IMR-90 (cell line): ENCODE results near the gene ADARB2.

ENCODE experiments used
- BHLHE40 ChIP-seq: fragments of 150-350 bp; IDR thresholded peaks from 2 replicates; pipeline ENCODE4 v1.6.1; 2016; ENCODE audit warnings: mild to moderate bottlenecking, low read depth, low read length
- CEBPB ChIP-seq: IDR thresholded peaks from 2 replicates; pipeline ENCODE4 v1.6.1; 2012; ENCODE audit warnings: low read depth, low read length, improper control_type of control experiment
- FOS ChIP-seq: fragments of 150-350 bp; IDR thresholded peaks from 2 replicates; pipeline ENCODE4 v1.6.1; 2016; ENCODE audit warnings: low read depth, low read length
- MAZ ChIP-seq: IDR thresholded peaks from 2 replicates; pipeline ENCODE4 v1.6.1; 2012; ENCODE audit warnings: low read depth, mild to moderate bottlenecking, low read length, improper control_type of control experiment, moderate library complexity, borderline replicate concordance
- NFE2L2 ChIP-seq: fragments of 150-350 bp; IDR thresholded peaks from 2 replicates; pipeline ENCODE4 v1.6.1; 2016; ENCODE audit warnings: low read depth, mild to moderate bottlenecking, low read length
- RCOR1 ChIP-seq: IDR thresholded peaks from 2 replicates; pipeline ENCODE4 v1.6.1; 2012; ENCODE audit warnings: mild to moderate bottlenecking, low read length, improper control_type of control experiment; ENCODE audit not compliant: insufficient replicate concordance
- RFX5 ChIP-seq: IDR thresholded peaks from 2 replicates; pipeline ENCODE4 v1.8.0; 2012; ENCODE audit warnings: low read depth, mild to moderate bottlenecking, low read length, moderate library complexity
- SMC3 ChIP-seq: fragments of 150-350 bp; IDR thresholded peaks from 2 replicates; pipeline ENCODE4 v1.6.1; 2016; ENCODE audit warnings: low read depth, mild to moderate bottlenecking, antibody characterized with exemption, low read length, moderate library complexity
- TF ChIP-seq, protein P1 (sequence below): conservative IDR thresholded peaks from 2 replicates; pipeline ENCODE4 v1.5.1; 2012; ENCODE audit warnings: mild to moderate bottlenecking, low read depth, low read length, improper control_type of control experiment

DNA sequence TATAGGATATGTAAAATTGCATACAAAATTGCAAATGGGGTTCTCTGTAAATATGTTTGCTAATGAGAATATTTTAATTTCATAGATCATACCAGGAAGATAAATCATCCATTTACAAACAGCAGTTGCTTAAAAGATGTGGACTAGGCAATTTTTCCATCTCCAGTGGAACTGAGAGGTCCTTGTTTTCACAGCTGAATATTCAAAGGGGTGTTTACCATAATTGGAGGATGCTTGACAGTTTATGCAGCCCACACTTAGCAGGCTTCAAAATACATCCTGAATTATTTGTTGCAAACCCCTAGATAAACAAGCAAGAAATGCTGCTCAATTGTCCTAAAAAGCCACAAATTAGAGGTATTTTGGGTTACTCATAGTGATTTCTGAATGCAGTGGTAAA lies 69.9 kb downstream of the ADARB2 start:
- TF ChIP-seq RCOR1 (no peak), BHLHE40 (no peak), NFE2L2 (no peak), CEBPB (no peak), FOS (no peak), MAZ (no peak), RFX5 (no peak), SMC3 (no peak)
- TF ChIP-seq, protein P1, sequence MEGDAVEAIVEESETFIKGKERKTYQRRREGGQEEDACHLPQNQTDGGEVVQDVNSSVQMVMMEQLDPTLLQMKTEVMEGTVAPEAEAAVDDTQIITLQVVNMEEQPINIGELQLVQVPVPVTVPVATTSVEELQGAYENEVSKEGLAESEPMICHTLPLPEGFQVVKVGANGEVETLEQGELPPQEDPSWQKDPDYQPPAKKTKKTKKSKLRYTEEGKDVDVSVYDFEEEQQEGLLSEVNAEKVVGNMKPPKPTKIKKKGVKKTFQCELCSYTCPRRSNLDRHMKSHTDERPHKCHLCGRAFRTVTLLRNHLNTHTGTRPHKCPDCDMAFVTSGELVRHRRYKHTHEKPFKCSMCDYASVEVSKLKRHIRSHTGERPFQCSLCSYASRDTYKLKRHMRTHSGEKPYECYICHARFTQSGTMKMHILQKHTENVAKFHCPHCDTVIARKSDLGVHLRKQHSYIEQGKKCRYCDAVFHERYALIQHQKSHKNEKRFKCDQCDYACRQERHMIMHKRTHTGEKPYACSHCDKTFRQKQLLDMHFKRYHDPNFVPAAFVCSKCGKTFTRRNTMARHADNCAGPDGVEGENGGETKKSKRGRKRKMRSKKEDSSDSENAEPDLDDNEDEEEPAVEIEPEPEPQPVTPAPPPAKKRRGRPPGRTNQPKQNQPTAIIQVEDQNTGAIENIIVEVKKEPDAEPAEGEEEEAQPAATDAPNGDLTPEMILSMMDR, result no peak
